ENCODE data around the gene NANS. TPM values are rescaled to one million over a fixed set of nuclear protein-coding genes. Genes with fewer than 3 reads are reported as not detected.

NANS gene
- 10 to 100 TPM; 35.2 to 74.4 (median 44.6) TPM for total RNA-seq

- peak within 1 kb of the TSS; percentile 75 to 100 (median 94) for H3K4me3 ChIP-seq
- DNase-seq (ENCODE audit: low spot score in 2 of 2): peak; percentile 89
- no peaks in the 10 kb centered on the region for H3K27me3 ChIP-seq
- peaks cover 0 to 37% (median 13%) of the 10 kb centered on the region in 4 donors for H3K4me1 ChIP-seq
- TF ChIP-seq EP300 (IDR thresholded peaks at IDR 0.05) (peak in 1 of 2 donors; percentile 95), POLR2A (IDR thresholded peaks at IDR 0.05) (peak; percentile 92 to 98), CTCF (IDR thresholded peaks at IDR 0.05) (peak in 1 of 5 experiments; percentile 28)
- H3K9me3 ChIP-seq: no peaks in the 10 kb centered on the region
- peak within 1 kb of the TSS; percentile 87 to 97 (median 96) for H3K27ac ChIP-seq
- peaks cover 0 to 13% (median 3%) of the 10 kb centered on the region in 3 donors for H3K36me3 ChIP-seq
- 1% methylated on average over 27 to 60 of the region's 80 CpGs for WGBS, 2 donors
Observed at GRCh38 chr9:98056269-98057137, at the start of gene NANS. NANS (plus strand) TSS chr9:98056732; CDS start chr9:98056809, 77 bp downstream.

GRCh38 chr9:98007251-98007928 lies 49.1 kb upstream of the NANS start:
- Histone ChIP-seq H3K27ac (no peak overlapping the region), H3K36me3 (peaks cover 2 to 72% (median 20%) of the 10 kb centered on the region in 3 donors)
- WGBS, 2 donors: 82 to 86% methylated on average over 13 of the region's 13 CpGs

GRCh38 chr9:98008764-98009163 lies 47.8 kb upstream of the NANS start:
- peaks cover 0 to 20% (median 5%) of the 10 kb centered on the region in 4 donors for H3K4me1 ChIP-seq
- no peak overlapping the region for H3K4me3 ChIP-seq
- peaks cover 2 to 86% (median 31%) of the 10 kb centered on the region in 3 donors for H3K36me3 ChIP-seq
- WGBS, 2 donors: 84% methylated on average over 3 of the region's 3 CpGs
- DNase-seq (ENCODE audit: low spot score in 2 of 2): no peak
- no peaks in the 10 kb centered on the region for H3K27me3 ChIP-seq
- H3K27ac ChIP-seq: peak overlapping the region in 1 of 4 donors; percentile 32
- TF ChIP-seq EP300 (IDR thresholded peaks at IDR 0.05) (no peak), POLR2A (IDR thresholded peaks at IDR 0.05) (no peak), CTCF (IDR thresholded peaks at IDR 0.05) (no peak)
- H3K9me3 ChIP-seq: no peaks in the 10 kb centered on the region

More at GRCh38 chr9:98007251-98007928, 49.1 kb upstream of the NANS start:
- DNase-seq (ENCODE audit: low spot score in 2 of 2): no peak
- Histone ChIP-seq H3K4me3 (no peak overlapping the region), H3K4me1 (peaks cover 0 to 30% (median 5%) of the 10 kb centered on the region in 4 donors), H3K27me3 (no peaks in the 10 kb centered on the region), H3K9me3 (no peaks in the 10 kb centered on the region)
- TF ChIP-seq POLR2A (IDR thresholded peaks at IDR 0.05) (no peak), EP300 (IDR thresholded peaks at IDR 0.05) (no peak), CTCF (IDR thresholded peaks at IDR 0.05) (no peak)

- peaks cover 2 to 92% (median 33%) of the 10 kb centered on the region in 3 donors for H3K36me3 ChIP-seq
- H3K9me3 ChIP-seq: no peaks in the 10 kb centered on the region
Observed at GRCh38 chr9:98009437-98009836, 47.1 kb upstream of the NANS start.

More at GRCh38 chr9:98009437-98009836, 47.1 kb upstream of the NANS start:
- Histone ChIP-seq H3K27ac (peak overlapping the region in 1 of 4 donors; percentile 32), H3K4me1 (peaks cover 0 to 20% (median 5%) of the 10 kb centered on the region in 4 donors), H3K27me3 (no peaks in the 10 kb centered on the region), H3K4me3 (no peak overlapping the region)
- no peak for TF ChIP-seq CTCF (IDR thresholded peaks at IDR 0.05)
- TF ChIP-seq EP300 (IDR thresholded peaks at IDR 0.05): no peak
- no peak for TF ChIP-seq POLR2A (IDR thresholded peaks at IDR 0.05)
- no peak for DNase-seq (ENCODE audit: low spot score in 2 of 2)
- WGBS, 2 donors: 81 to 94% methylated on average over 6 of the region's 6 CpGs

All from tibial nerve (tissue), 4 donors.